ENCODE data around the gene RUFY4. TPM values are rescaled to one million over a fixed set of nuclear protein-coding genes. Genes with fewer than 3 reads are reported as not detected.
A peak's percentile ranks its signal among the peaks of the same experiment; 100 is the strongest.

Gene RUFY4
- total RNA-seq, 1 experiment from 2014 or later, result 0.66 TPM

GRCh38 chr2:218072478-218073024 lies 3.5 kb downstream of the RUFY4 start:
- TF ChIP-seq CTCF (conservative IDR thresholded peaks at IDR 0.05), result no peak
- H3T11ph ChIP-seq (ENCODE audit: low read length), result no peak overlapping the region
- H4K20me1 ChIP-seq (ENCODE audit: control insufficient read depth, insufficient read depth, insufficient read length), result no peaks in the 10 kb centered on the region
- no peak overlapping the region for H3K27ac ChIP-seq (ENCODE audit: insufficient read length, low read depth, low read length)
- no peaks in the 10 kb centered on the region for H3K9me3 ChIP-seq (ENCODE audit: control insufficient read depth, low read depth, low read length)
- H3K56ac ChIP-seq (ENCODE audit: insufficient read length, low read depth, low read length), result no peak overlapping the region
- H3K27ac Mint-ChIP-seq, result peak overlapping the region in 1 of 3 experiments; percentile 40; a peak in 1 of 7 replicates
- no peak overlapping the region for H4K8ac ChIP-seq (replicated peaks; ENCODE audit: insufficient read length, low read depth, low read length)
- H3K27me3 Mint-ChIP-seq (ENCODE audit: low read depth), result peaks cover 38% of the 10 kb centered on the region
- no peaks in the 10 kb centered on the region for H3K79me2 ChIP-seq (ENCODE audit: insufficient read depth, low read length)
- no peak overlapping the region for H3K23ac ChIP-seq (ENCODE audit: insufficient read length, low read depth, low read length)
- H3K4me1 ChIP-seq (ENCODE audit: insufficient read depth, low read length), result no peaks in the 10 kb centered on the region; the same call in 1 of the 2 replicates
- H3K36me3 Mint-ChIP-seq (ENCODE audit: insufficient read depth in 1 of 3, low read depth in 3 of 3), result no peaks in the 10 kb centered on the region; a peak in 1 of 7 replicates
- no peak overlapping the region for H3K4me3 Mint-ChIP-seq
- H4K91ac ChIP-seq (ENCODE audit: insufficient read length, low read depth, low read length), result no peak overlapping the region
- no peak overlapping the region for H2AFZ ChIP-seq (ENCODE audit: low read length)
- no CpG with 5 or more reads among the region's 8 CpGs for WGBS (ENCODE audit: extremely low coverage, insufficient read length, low lambda C conversion rate)
- H3K18ac ChIP-seq (ENCODE audit: insufficient read length, low read depth, low read length), result no peak overlapping the region
- H2BK20ac ChIP-seq (ENCODE audit: low read depth, low read length, poor library complexity, severe bottlenecking), result no peak overlapping the region
- no peak overlapping the region for H2BK5ac ChIP-seq (ENCODE audit: insufficient read length, low read length)
- H2BK120ac ChIP-seq (ENCODE audit: low read depth, low read length, poor library complexity, severe bottlenecking), result no peak overlapping the region
- peaks cover 10 to 25% of the 10 kb centered on the region in 2 experiments for H3K4me1 Mint-ChIP-seq
- H4K5ac ChIP-seq (ENCODE audit: insufficient read length, low read depth, low read length), result no peak overlapping the region
- no peaks in the 10 kb centered on the region; the same call in 1 of the 2 replicates for H3K27me3 ChIP-seq (ENCODE audit: insufficient read depth, low read length)
- no peak overlapping the region for H3K4ac ChIP-seq (ENCODE audit: low read depth, low read length)
- H3K4me2 ChIP-seq (ENCODE audit: insufficient read depth, insufficient read length, low read length), result no peak overlapping the region
- H3K23me2 ChIP-seq (ENCODE audit: insufficient read length, low read depth, low read length, poor library complexity, severe bottlenecking), result no peaks in the 10 kb centered on the region
- H3K9me3 Mint-ChIP-seq, result no peaks in the 10 kb centered on the region
- H3K14ac ChIP-seq (ENCODE audit: insufficient read depth, low read length), result no peak overlapping the region
- no peak overlapping the region for H2BK12ac ChIP-seq (ENCODE audit: insufficient read length, low read depth, low read length)
- no peak overlapping the region for H3K9ac ChIP-seq (ENCODE audit: extremely low read depth, insufficient read length, low read length)
- H3K79me1 ChIP-seq (ENCODE audit: insufficient read depth, low read depth, low read length, poor library complexity, severe bottlenecking), result no peaks in the 10 kb centered on the region
- H2BK15ac ChIP-seq (ENCODE audit: low read depth, low read length), result no peak overlapping the region
- peak; percentile 19 for DNase-seq
- no peak overlapping the region for H2AK5ac ChIP-seq (ENCODE audit: insufficient read length, low read length)

Data from H9 (cell line).